Osteoblast (primary cell): Measurements from ENCODE around the gene NQO2. TPM values are rescaled to one million over a fixed set of nuclear protein-coding genes. Genes with fewer than 3 reads are reported as not detected.

Source experiments
- DNase-seq: peaks from one replicate; pipeline ENCODE4 v3.0.0; 2011; ENCODE audit warnings: low spot score, mixed read lengths; ENCODE audit not compliant: insufficient read length; ENCODE audit errors: missing footprints
- H2AFZ ChIP-seq: 2 replicates; pipeline ENCODE4 v1.6.0; 2011; ENCODE audit warnings: mild to moderate bottlenecking, low read length
- H3K27ac ChIP-seq: 2 replicates; pipeline ENCODE4 v1.5.1; 2011; ENCODE audit warnings: mild to moderate bottlenecking, low read depth, low read length, moderate library complexity
- H3K27me3 ChIP-seq: 2 replicates; pipeline ENCODE4 v1.6.0; 2012; ENCODE audit warnings: mild to moderate bottlenecking, control low read depth, inconsistent platforms, low read length, moderate library complexity; ENCODE audit not compliant: insufficient read depth
- H3K36me3 ChIP-seq: 2 replicates; pipeline ENCODE4 v1.5.1; 2011; ENCODE audit warnings: mild to moderate bottlenecking, low read length, control low read depth, moderate library complexity; ENCODE audit not compliant: insufficient read depth
- H3K4me1 ChIP-seq: 2 replicates; pipeline ENCODE4 v1.5.1; 2011; ENCODE audit warnings: mild to moderate bottlenecking, low read length, control low read depth, moderate library complexity; ENCODE audit not compliant: insufficient read depth
- H3K4me2 ChIP-seq: 2 replicates; pipeline ENCODE4 v1.6.0; 2011; ENCODE audit warnings: mild to moderate bottlenecking, low read length; ENCODE audit not compliant: insufficient read depth
- H3K4me3 ChIP-seq: fragments of 200-600 bp; sonication (generic); 3 replicates; pipeline ENCODE4 v1.5.1; 2012; ENCODE audit warnings: mild to moderate bottlenecking, low read length, inconsistent platforms; ENCODE audit not compliant: insufficient read depth
- H3K79me2 ChIP-seq: 2 replicates; pipeline ENCODE4 v1.6.0; 2012; ENCODE audit warnings: mild to moderate bottlenecking, low read length, control low read depth, inconsistent platforms; ENCODE audit not compliant: insufficient read depth
- H3K9me3 ChIP-seq: 2 replicates; pipeline ENCODE4 v1.5.1; 2011; ENCODE audit warnings: low read depth, low read length, control low read depth
- H4K20me1 ChIP-seq: 2 replicates; pipeline ENCODE4 v1.6.0; 2012; ENCODE audit warnings: mild to moderate bottlenecking, low read length, control low read depth; ENCODE audit not compliant: insufficient read depth
- total RNA-seq: library from RNA; depleted of rRNA; stranded (reverse); fragments of >200 nt; gene quantifications from 2 replicates; pipeline ENCODE4 v1.2.3, GENCODE V29; 2012
- TF ChIP-seq, protein P1 (sequence below): IDR thresholded peaks from 2 replicates; pipeline ENCODE4 v1.5.1; 2011; ENCODE audit warnings: mild to moderate bottlenecking, low read depth, low read length, moderate library complexity; ENCODE audit errors: extremely low read depth

The NQO2 gene
- total RNA-seq, 1 donor: 45.2 TPM

GRCh38 chr6:3009930-3010329 lies 10.2 kb downstream of the NQO2 start:
- Histone ChIP-seq H3K4me3 (no peak overlapping the region), H3K9me3 (peaks cover 5% of the 10 kb centered on the region), H3K27ac (no peak overlapping the region), H3K79me2 (no peaks in the 10 kb centered on the region), H3K27me3 (no peaks in the 10 kb centered on the region), H4K20me1 (no peaks in the 10 kb centered on the region), H3K4me2 (no peak overlapping the region), H3K4me1 (no peaks in the 10 kb centered on the region), H3K36me3 (peaks cover 38% of the 10 kb centered on the region), H2AFZ (no peak overlapping the region)
- peak; percentile 45 for DNase-seq
- TF ChIP-seq, protein P1, sequence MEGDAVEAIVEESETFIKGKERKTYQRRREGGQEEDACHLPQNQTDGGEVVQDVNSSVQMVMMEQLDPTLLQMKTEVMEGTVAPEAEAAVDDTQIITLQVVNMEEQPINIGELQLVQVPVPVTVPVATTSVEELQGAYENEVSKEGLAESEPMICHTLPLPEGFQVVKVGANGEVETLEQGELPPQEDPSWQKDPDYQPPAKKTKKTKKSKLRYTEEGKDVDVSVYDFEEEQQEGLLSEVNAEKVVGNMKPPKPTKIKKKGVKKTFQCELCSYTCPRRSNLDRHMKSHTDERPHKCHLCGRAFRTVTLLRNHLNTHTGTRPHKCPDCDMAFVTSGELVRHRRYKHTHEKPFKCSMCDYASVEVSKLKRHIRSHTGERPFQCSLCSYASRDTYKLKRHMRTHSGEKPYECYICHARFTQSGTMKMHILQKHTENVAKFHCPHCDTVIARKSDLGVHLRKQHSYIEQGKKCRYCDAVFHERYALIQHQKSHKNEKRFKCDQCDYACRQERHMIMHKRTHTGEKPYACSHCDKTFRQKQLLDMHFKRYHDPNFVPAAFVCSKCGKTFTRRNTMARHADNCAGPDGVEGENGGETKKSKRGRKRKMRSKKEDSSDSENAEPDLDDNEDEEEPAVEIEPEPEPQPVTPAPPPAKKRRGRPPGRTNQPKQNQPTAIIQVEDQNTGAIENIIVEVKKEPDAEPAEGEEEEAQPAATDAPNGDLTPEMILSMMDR: no peak

DNA sequence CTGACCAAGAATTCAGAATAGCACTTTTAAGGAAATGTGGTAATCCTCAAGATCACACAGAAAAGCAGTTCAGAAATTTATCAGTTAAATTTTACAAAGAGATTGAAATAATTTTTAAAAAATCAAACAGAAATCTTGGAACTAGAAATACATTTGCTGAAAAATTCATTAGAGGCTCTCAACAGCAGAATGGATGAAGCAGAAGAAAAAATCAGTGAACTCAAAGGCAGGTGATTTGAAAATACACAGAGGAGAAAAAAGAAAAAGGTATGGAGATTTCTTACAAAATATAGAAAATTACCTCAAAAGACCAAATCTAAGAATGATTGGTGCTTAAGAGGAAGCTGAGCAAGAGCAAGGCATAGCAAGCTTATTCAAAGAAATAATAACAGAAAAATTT lies 11.5 kb downstream of the NQO2 start:
- H3K36me3 ChIP-seq: peaks cover 34% of the 10 kb centered on the region
- no peaks in the 10 kb centered on the region for H3K4me1 ChIP-seq
- H3K9me3 ChIP-seq: peaks cover 5% of the 10 kb centered on the region
- H3K4me2 ChIP-seq: no peak overlapping the region
- no peak overlapping the region for H3K27ac ChIP-seq
- no peak overlapping the region for H2AFZ ChIP-seq
- H3K27me3 ChIP-seq: no peaks in the 10 kb centered on the region
- TF ChIP-seq, protein P1: no peak
- DNase-seq: no peak
- H3K79me2 ChIP-seq: no peaks in the 10 kb centered on the region
- no peaks in the 10 kb centered on the region for H4K20me1 ChIP-seq
- H3K4me3 ChIP-seq: no peak overlapping the region

GRCh38 chr6:3011592-3011991 lies 11.9 kb downstream of the NQO2 start:
- no peak overlapping the region for H2AFZ ChIP-seq

DNA sequence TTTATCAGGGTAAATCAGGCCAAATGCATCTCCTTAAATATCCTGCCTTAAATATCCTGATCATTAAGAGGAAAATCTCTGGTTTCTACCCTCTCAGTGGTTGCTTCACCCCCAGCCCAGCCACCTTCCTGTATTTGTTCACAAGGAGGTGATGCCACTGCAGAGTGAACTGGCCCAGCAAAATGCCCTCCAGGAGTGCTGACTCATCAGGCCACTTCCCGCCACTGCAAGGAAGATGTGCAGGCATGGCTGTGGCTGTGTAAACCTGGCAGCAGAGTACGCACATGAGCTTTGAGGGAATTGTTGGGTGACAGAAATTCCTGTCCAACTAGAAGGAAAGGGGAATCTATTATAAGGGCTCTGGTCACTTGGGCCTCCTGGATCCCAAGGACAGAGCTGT lies 13.8 kb downstream of the NQO2 start:
- no peaks in the 10 kb centered on the region for H3K4me1 ChIP-seq
- H3K79me2 ChIP-seq: no peaks in the 10 kb centered on the region
- H3K4me3 ChIP-seq: no peak overlapping the region
- H4K20me1 ChIP-seq: no peaks in the 10 kb centered on the region
- TF ChIP-seq, protein P1: no peak
- peaks cover 21% of the 10 kb centered on the region for H3K36me3 ChIP-seq
- peaks cover 5% of the 10 kb centered on the region for H3K9me3 ChIP-seq
- DNase-seq: peak; percentile 22
- no peak overlapping the region for H2AFZ ChIP-seq
- H3K27me3 ChIP-seq: no peaks in the 10 kb centered on the region
- no peak overlapping the region for H3K27ac ChIP-seq
- no peak overlapping the region for H3K4me2 ChIP-seq

More at GRCh38 chr6:3011592-3011991, 11.9 kb downstream of the NQO2 start:
- no peaks in the 10 kb centered on the region for H3K27me3 ChIP-seq
- no peak overlapping the region for H3K4me3 ChIP-seq
- H3K79me2 ChIP-seq: no peaks in the 10 kb centered on the region
- H4K20me1 ChIP-seq: no peaks in the 10 kb centered on the region
- H3K4me1 ChIP-seq: no peaks in the 10 kb centered on the region
- H3K27ac ChIP-seq: no peak overlapping the region
- H3K4me2 ChIP-seq: no peak overlapping the region
- H3K9me3 ChIP-seq: peaks cover 5% of the 10 kb centered on the region
- TF ChIP-seq, protein P1: no peak
- no peak for DNase-seq
- H3K36me3 ChIP-seq: peaks cover 29% of the 10 kb centered on the region
